ENCODE data around the gene CASZ1. TPM values are rescaled to one million over a fixed set of nuclear protein-coding genes. Genes with fewer than 3 reads are reported as not detected.

CASZ1 gene
- total RNA-seq, 2 donors from 2014 or later = 45.0 to 56.0 TPM

- intact Hi-C loops (cut with DNase I) = loop anchor here (10.0 kb wide), 1 partner anchor 125 kb away; no protein-coding TSS in a partner anchor
- no peaks in the 10 kb centered on the region for H3K36me3 ChIP-seq
- no peak for DNase-seq
- no peak for TF ChIP-seq CTCF (IDR thresholded peaks at IDR 0.05)
- no peak overlapping the region for H3K27ac ChIP-seq
- H3K9ac ChIP-seq (ENCODE audit: low read depth in 2 of 2, low read length in 2 of 2) = no peak overlapping the region
- no peaks in the 10 kb centered on the region for H3K27me3 ChIP-seq
- H3K4me3 ChIP-seq = no peak overlapping the region
- H3K9me3 ChIP-seq = no peaks in the 10 kb centered on the region
- peaks cover 11% of the 10 kb centered on the region for H3K4me1 ChIP-seq
Measured at GRCh38 chr1:10740123-10740522, 56.3 kb downstream of the CASZ1 start.

- Histone ChIP-seq H3K27ac (no peak overlapping the region), H3K36me3 (no peaks in the 10 kb centered on the region), H3K4me3 (no peak overlapping the region), H3K4me1 (peaks cover 11% of the 10 kb centered on the region), H3K9ac (ENCODE audit: low read depth in 2 of 2, low read length in 2 of 2) (no peak overlapping the region), H3K27me3 (no peaks in the 10 kb centered on the region), H3K9me3 (no peaks in the 10 kb centered on the region)
- no peak for TF ChIP-seq CTCF (IDR thresholded peaks at IDR 0.05)
- no peak for DNase-seq
- intact Hi-C loops (cut with DNase I) = no loop called here
Measured at GRCh38 chr1:10739589-10739988, 56.9 kb downstream of the CASZ1 start.

GRCh38 chr1:10738061-10739058 lies 58.1 kb downstream of the CASZ1 start:
- peak overlapping the region; percentile 40 for H3K27ac ChIP-seq
- no peak for TF ChIP-seq CTCF (IDR thresholded peaks at IDR 0.05)
- no peak overlapping the region for H3K4me3 ChIP-seq
- H3K36me3 ChIP-seq = no peaks in the 10 kb centered on the region
- no peaks in the 10 kb centered on the region for H3K9me3 ChIP-seq
- no peaks in the 10 kb centered on the region for H3K27me3 ChIP-seq
- peaks cover 11% of the 10 kb centered on the region for H3K4me1 ChIP-seq
- DNase-seq = peak; percentile 80
- intact Hi-C loops (cut with DNase I) = no loop called here
- H3K9ac ChIP-seq (ENCODE audit: low read depth in 2 of 2, low read length in 2 of 2) = peak overlapping the region; percentile 27 to 43

GRCh38 chr1:10737651-10738050 lies 58.8 kb downstream of the CASZ1 start:
- Histone ChIP-seq H3K27me3 (no peaks in the 10 kb centered on the region), H3K9ac (ENCODE audit: low read depth in 2 of 2, low read length in 2 of 2) (peak overlapping the region; percentile 4 to 27), H3K36me3 (no peaks in the 10 kb centered on the region), H3K27ac (peak overlapping the region; percentile 40), H3K4me1 (peaks cover 11% of the 10 kb centered on the region), H3K9me3 (no peaks in the 10 kb centered on the region), H3K4me3 (no peak overlapping the region)
- intact Hi-C loops (cut with DNase I) = no loop called here
- DNase-seq = no peak
- no peak for TF ChIP-seq CTCF (IDR thresholded peaks at IDR 0.05)

GRCh38 chr1:10736634-10737586 lies 59.5 kb downstream of the CASZ1 start:
- intact Hi-C loops (cut with DNase I) = no loop called here
- Histone ChIP-seq H3K4me1 (peaks cover 11% of the 10 kb centered on the region), H3K36me3 (no peaks in the 10 kb centered on the region), H3K9me3 (no peaks in the 10 kb centered on the region), H3K4me3 (no peak overlapping the region), H3K27me3 (no peaks in the 10 kb centered on the region), H3K27ac (peak overlapping the region; percentile 17), H3K9ac (ENCODE audit: low read depth in 2 of 2, low read length in 2 of 2) (peak overlapping the region; percentile 4 to 27)
- DNase-seq = no peak
- TF ChIP-seq CTCF (IDR thresholded peaks at IDR 0.05) = no peak

All from colonic mucosa (tissue), 4 donors.